ENCODE measurements around the gene LRP2BP.

LRP2BP gene

DNA sequence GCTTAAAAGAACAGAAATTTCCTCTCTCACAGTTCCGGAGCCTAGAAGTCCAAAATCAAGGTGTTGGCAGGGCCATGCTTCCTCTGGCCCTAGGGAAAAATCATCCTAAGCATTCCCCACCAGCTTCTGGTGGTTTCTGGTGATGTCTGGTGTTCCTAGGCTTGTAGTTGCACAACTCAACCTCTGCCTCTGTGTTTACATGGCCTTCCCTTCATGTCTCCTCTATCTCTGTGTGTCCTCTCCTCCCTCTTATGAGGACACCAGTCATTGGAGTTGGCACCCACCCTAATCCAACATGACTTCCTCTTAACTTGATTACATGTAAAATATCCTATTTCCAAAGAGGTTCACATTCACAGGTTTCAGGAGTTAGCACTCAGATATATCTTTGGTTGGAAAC is 15.4 kb downstream of the LRP2BP start:
- H3K9me3 ChIP-seq (ENCODE audit: control insufficient read depth, insufficient read depth, low read length): no peaks in the 10 kb centered on the region; the same call in 1 of the 2 replicates
- no peaks in the 10 kb centered on the region for H3K27me3 ChIP-seq (ENCODE audit: control insufficient read depth, insufficient read depth, low read length)
- no peak overlapping the region for H3K27ac ChIP-seq (ENCODE audit: low read length)
- H3K4me1 ChIP-seq (ENCODE audit: control insufficient read depth, insufficient read depth, low read length): no peaks in the 10 kb centered on the region
- WGBS (ENCODE audit: insufficient coverage, insufficient read length): no CpG with 5 or more reads among the region's 1 CpG
- DNase-seq (ENCODE audit: low read depth, low spot score): no peak
- H3K4me3 ChIP-seq (ENCODE audit: low read length): no peak overlapping the region
- H3K36me3 ChIP-seq (ENCODE audit: control insufficient read depth, insufficient read depth, low read length): no peaks in the 10 kb centered on the region

DNA sequence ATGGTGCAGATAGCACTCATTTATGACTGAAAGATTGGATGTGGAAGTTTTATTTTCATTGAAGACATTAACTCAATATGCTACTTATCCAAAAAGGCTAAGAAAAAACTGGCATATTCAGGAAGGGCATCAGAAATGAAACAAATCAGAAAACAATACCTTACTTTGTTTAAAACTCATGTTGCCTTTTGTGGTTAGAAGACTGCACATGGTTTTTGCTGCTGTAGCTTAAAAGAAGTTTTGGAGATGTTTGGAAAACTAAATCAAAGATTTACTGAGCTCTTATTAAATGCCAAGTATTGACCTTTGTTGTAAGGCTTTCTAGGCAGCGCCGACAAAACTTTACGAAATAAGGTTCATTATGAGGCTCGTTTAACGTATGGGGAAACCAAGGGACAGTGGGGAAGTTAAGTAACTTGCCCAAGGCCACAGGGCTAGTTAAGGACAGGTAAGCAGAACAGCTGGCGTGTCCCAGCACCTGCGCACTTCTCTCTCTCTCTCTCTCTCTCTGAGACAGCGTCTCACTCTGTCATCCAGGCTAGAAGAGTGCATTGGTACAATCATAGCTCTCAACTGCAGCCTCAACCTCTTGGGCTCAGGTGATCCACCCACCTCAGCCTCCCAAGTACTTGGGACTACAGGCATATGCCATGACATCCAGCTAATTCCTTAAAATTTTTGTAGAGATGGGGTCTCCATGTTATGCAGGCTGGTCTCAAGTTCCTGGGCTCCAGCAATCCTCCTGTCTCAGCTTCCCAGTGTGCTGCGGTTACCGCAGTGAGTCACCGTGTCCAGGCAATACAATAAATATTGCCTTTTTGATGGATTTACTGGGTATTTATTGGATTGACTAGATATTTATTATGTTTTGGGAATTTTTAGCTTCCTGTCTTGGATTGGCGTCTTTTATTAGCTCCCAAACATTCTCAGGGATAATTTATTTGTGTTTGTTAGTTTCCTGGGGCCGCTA is 16.1 kb downstream of the LRP2BP start:
- Histone ChIP-seq H3K9me3 (ENCODE audit: control insufficient read depth, insufficient read depth, low read length) (no peaks in the 10 kb centered on the region; the same call in 1 of the 2 replicates), H3K27me3 (ENCODE audit: control insufficient read depth, insufficient read depth, low read length) (no peaks in the 10 kb centered on the region), H3K27ac (ENCODE audit: low read length) (no peak overlapping the region), H3K36me3 (ENCODE audit: control insufficient read depth, insufficient read depth, low read length) (no peaks in the 10 kb centered on the region), H3K4me3 (ENCODE audit: low read length) (no peak overlapping the region), H3K4me1 (ENCODE audit: control insufficient read depth, insufficient read depth, low read length) (no peaks in the 10 kb centered on the region)
- DNase-seq (ENCODE audit: low read depth, low spot score): no peak
- WGBS (ENCODE audit: insufficient coverage, insufficient read length): no CpG with 5 or more reads among the region's 13 CpGs

DNA sequence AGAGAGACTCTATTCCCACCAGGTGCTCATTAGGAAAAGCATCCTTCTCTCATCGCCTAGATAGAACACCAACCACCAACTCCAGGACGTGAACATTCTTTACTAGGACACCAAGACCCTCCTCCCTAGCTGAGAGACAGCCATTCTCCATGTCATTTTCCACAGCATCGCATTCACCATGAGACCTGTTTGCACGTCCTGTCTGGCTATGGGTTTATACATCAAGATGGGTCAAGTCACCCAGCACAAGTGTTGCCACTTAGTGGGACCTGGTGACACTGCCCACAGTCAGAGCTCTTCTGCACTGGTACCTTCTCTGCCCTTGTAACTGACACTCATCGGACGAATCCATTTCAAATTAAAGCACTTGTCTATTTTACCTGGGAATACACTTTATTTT is 17.5 kb downstream of the LRP2BP start:
- no peaks in the 10 kb centered on the region; the same call in 1 of the 2 replicates for H3K9me3 ChIP-seq (ENCODE audit: control insufficient read depth, insufficient read depth, low read length)
- no peaks in the 10 kb centered on the region for H3K36me3 ChIP-seq (ENCODE audit: control insufficient read depth, insufficient read depth, low read length)
- no peak for DNase-seq (ENCODE audit: low read depth, low spot score)
- H3K4me3 ChIP-seq (ENCODE audit: low read length): no peak overlapping the region
- H3K27me3 ChIP-seq (ENCODE audit: control insufficient read depth, insufficient read depth, low read length): no peaks in the 10 kb centered on the region
- no peak overlapping the region for H3K27ac ChIP-seq (ENCODE audit: low read length)
- no CpG with 5 or more reads among the region's 6 CpGs for WGBS (ENCODE audit: insufficient coverage, insufficient read length)
- H3K4me1 ChIP-seq (ENCODE audit: control insufficient read depth, insufficient read depth, low read length): no peaks in the 10 kb centered on the region

DNA sequence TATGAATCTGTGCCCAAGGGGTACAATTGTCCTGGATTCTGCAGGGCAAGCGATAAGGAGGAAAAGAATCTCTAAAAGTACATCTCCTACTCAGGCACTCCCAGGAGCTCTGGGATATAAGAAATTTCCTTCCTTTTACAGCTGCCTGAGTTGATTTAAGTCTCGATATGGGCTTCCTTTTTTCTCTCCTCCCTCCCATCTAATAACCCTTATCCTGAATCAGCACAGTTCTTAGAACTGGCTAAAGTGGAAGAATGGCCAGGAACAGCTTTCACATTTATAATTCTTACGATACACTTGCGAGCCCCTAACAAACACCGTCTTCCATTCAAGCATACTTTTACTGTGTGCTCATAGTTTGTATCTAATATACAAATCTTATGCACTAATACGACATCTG is 21.2 kb downstream of the LRP2BP start:
- 100% methylated on average over 3 of the region's 6 CpGs for WGBS (ENCODE audit: insufficient coverage, insufficient read length)
- H3K36me3 ChIP-seq (ENCODE audit: control insufficient read depth, insufficient read depth, low read length): no peaks in the 10 kb centered on the region
- no peaks in the 10 kb centered on the region for H3K9me3 ChIP-seq (ENCODE audit: control insufficient read depth, insufficient read depth, low read length)
- no peak overlapping the region for H3K27ac ChIP-seq (ENCODE audit: low read length)
- no peak for DNase-seq (ENCODE audit: low read depth, low spot score)
- no peaks in the 10 kb centered on the region for H3K4me1 ChIP-seq (ENCODE audit: control insufficient read depth, insufficient read depth, low read length)
- H3K27me3 ChIP-seq (ENCODE audit: control insufficient read depth, insufficient read depth, low read length): no peaks in the 10 kb centered on the region
- H3K4me3 ChIP-seq (ENCODE audit: low read length): no peak overlapping the region

DNA sequence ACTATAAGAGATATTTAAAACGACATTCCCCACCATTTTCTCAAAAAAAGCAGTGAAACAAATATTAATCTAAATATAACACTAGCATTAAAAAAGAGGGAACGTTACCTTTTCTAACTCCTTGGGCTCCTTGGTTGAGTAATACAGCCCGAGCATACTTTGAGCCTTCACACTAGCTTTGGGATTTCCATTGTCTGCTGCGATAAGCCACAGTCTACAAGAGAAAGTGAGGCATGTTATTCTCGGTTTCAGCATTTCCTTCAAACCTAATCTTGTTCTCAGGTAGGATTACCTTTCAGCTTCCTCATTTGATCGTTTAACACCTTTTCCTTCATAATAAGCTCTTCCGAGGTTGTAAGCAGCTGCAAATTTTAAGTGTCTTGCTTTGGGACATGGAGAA is 21.7 kb downstream of the LRP2BP start:
- H3K9me3 ChIP-seq (ENCODE audit: control insufficient read depth, insufficient read depth, low read length): no peaks in the 10 kb centered on the region
- DNase-seq (ENCODE audit: low read depth, low spot score): no peak
- H3K4me3 ChIP-seq (ENCODE audit: low read length): no peak overlapping the region
- no peaks in the 10 kb centered on the region for H3K27me3 ChIP-seq (ENCODE audit: control insufficient read depth, insufficient read depth, low read length)
- H3K27ac ChIP-seq (ENCODE audit: low read length): no peak overlapping the region
- no CpG with 5 or more reads among the region's 7 CpGs for WGBS (ENCODE audit: insufficient coverage, insufficient read length)
- H3K36me3 ChIP-seq (ENCODE audit: control insufficient read depth, insufficient read depth, low read length): no peaks in the 10 kb centered on the region
- H3K4me1 ChIP-seq (ENCODE audit: control insufficient read depth, insufficient read depth, low read length): no peaks in the 10 kb centered on the region

DNA sequence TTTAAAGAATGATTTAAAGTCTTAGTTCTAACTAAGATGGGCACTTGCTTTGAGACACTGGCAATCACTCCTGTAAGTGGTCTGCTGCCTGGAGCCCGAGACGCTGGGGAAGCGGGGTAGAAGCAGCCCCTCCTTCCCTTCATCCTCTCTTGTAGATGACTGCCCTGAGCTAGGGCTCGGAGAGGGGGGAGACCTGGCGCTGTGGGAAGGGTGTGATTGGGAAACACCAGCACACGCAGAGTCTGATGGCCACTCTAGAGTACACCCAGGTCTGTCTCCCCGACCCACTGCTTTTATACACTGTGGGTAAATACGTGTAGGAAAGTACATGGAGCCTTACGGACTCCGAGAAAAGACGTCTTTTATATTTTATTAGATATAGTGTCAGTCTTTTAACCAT is 24.0 kb downstream of the LRP2BP start:
- H3K27me3 ChIP-seq (ENCODE audit: control insufficient read depth, insufficient read depth, low read length): no peaks in the 10 kb centered on the region
- H3K4me3 ChIP-seq (ENCODE audit: low read length): no peak overlapping the region
- H3K4me1 ChIP-seq (ENCODE audit: control insufficient read depth, insufficient read depth, low read length): no peaks in the 10 kb centered on the region
- DNase-seq (ENCODE audit: low read depth, low spot score): no peak
- no peaks in the 10 kb centered on the region for H3K36me3 ChIP-seq (ENCODE audit: control insufficient read depth, insufficient read depth, low read length)
- no peaks in the 10 kb centered on the region for H3K9me3 ChIP-seq (ENCODE audit: control insufficient read depth, insufficient read depth, low read length)
- no peak overlapping the region for H3K27ac ChIP-seq (ENCODE audit: low read length)
- WGBS (ENCODE audit: insufficient coverage, insufficient read length): no CpG with 5 or more reads among the region's 11 CpGs

DNA sequence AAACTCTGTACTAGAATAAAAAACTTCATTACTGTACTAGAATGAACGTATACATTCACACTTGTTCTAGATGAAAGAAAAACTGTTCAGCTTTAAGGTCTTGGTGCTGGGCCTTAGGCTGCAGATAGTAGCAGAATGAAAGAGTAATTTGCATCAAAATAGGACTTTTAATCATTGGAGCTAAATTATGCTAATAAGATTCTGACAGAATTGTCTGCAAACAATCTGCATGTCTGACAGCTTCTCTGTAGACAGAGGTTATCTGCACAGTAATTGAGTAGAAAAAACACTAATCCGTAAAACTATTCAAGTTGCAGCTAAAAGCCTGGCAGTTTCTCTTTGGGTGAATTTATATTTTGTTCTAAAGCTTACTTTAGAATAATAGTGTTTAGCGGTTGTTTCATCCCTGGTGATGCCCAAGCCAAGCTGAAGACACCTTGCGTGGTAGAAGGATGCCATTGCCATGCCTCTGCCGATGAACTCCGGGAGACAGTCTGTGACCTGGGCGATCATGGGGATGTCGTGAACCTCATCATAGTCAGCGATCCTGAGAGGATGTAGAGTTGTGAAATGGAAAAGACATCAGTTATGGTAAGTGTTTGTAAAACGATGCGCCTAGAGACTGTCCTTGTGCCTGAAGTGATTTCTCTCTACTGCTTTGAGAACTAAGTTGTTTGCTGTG is 25.3 kb downstream of the LRP2BP start:
- Histone ChIP-seq H3K27ac (ENCODE audit: low read length) (no peak overlapping the region), H3K4me1 (ENCODE audit: control insufficient read depth, insufficient read depth, low read length) (no peaks in the 10 kb centered on the region), H3K27me3 (ENCODE audit: control insufficient read depth, insufficient read depth, low read length) (no peaks in the 10 kb centered on the region), H3K36me3 (ENCODE audit: control insufficient read depth, insufficient read depth, low read length) (no peaks in the 10 kb centered on the region), H3K4me3 (ENCODE audit: low read length) (no peak overlapping the region), H3K9me3 (ENCODE audit: control insufficient read depth, insufficient read depth, low read length) (no peaks in the 10 kb centered on the region)
- no CpG with 5 or more reads among the region's 11 CpGs for WGBS (ENCODE audit: insufficient coverage, insufficient read length)
- no peak for DNase-seq (ENCODE audit: low read depth, low spot score)

DNA sequence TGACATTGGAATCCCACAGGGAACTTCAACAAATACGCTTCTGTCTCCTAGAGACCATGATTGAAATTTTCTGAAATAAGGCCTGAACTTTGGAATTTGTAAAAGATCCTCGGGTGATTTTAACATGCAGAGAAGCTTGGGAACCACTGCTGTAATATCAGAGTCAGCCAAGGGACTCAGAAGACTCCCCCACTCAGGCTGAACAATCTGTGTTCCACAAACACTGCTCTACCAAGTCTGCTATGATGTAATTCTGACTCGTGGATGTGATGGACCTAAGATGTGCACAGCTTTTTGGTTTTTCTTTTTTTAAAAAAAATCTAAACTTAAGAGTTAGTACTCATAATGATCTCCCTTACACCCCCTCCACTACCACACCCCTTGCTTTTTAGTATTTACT is 26.0 kb downstream of the LRP2BP start:
- Histone ChIP-seq H3K36me3 (ENCODE audit: control insufficient read depth, insufficient read depth, low read length) (no peaks in the 10 kb centered on the region), H3K27me3 (ENCODE audit: control insufficient read depth, insufficient read depth, low read length) (no peaks in the 10 kb centered on the region), H3K9me3 (ENCODE audit: control insufficient read depth, insufficient read depth, low read length) (no peaks in the 10 kb centered on the region), H3K4me3 (ENCODE audit: low read length) (no peak overlapping the region), H3K27ac (ENCODE audit: low read length) (no peak overlapping the region), H3K4me1 (ENCODE audit: control insufficient read depth, insufficient read depth, low read length) (no peaks in the 10 kb centered on the region)
- WGBS (ENCODE audit: insufficient coverage, insufficient read length): no CpG with 5 or more reads among the region's 3 CpGs
- DNase-seq (ENCODE audit: low read depth, low spot score): no peak

DNA sequence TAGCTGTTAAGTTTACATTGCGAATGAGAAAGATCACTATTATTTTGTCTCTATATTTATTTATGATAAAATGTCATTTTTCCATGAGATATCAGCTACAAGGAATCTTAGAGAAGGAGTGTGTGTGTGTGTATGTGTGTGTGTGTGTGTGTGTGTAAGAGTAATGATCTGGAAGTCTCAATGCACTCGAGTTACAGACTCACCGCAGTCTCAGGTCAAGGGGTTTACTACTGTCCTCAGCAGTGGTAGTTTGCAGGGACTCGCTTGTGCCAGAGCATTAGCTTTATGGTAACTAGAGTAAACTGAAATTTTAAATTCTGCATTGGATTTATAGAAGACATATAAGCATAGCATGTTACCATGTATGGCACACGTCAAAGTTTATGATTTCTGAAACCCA is 30.8 kb downstream of the LRP2BP start:
- DNase-seq (ENCODE audit: low read depth, low spot score): no peak
- Histone ChIP-seq H3K27me3 (ENCODE audit: control insufficient read depth, insufficient read depth, low read length) (no peaks in the 10 kb centered on the region), H3K36me3 (ENCODE audit: control insufficient read depth, insufficient read depth, low read length) (no peaks in the 10 kb centered on the region; the same call in 1 of the 2 replicates), H3K9me3 (ENCODE audit: control insufficient read depth, insufficient read depth, low read length) (no peaks in the 10 kb centered on the region), H3K4me3 (ENCODE audit: low read length) (no peak overlapping the region), H3K4me1 (ENCODE audit: control insufficient read depth, insufficient read depth, low read length) (no peaks in the 10 kb centered on the region), H3K27ac (ENCODE audit: low read length) (no peak overlapping the region)
- WGBS (ENCODE audit: insufficient coverage, insufficient read length): no CpG with 5 or more reads among the region's 5 CpGs

DNA sequence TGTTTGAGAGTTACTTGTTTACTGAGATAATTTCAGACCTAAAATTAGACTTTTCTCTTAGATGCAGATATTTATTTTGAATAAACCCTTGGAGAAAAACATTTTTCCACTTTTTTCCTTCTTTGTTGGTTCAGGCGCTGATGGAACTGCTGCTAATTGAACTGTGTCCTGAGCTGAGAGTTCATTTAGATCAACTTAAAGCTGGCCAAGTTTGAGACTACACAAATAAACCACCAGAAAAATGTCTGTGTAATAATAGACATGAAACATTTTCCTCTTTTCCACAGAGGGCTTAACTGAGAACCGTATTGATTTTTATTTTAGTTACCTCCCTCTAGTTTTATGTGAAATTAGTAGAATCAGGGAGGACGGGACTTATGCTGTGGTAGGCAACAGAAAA is 32.5 kb downstream of the LRP2BP start:
- no peaks in the 10 kb centered on the region for H3K9me3 ChIP-seq (ENCODE audit: control insufficient read depth, insufficient read depth, low read length)
- H3K27ac ChIP-seq (ENCODE audit: low read length): no peak overlapping the region
- H3K27me3 ChIP-seq (ENCODE audit: control insufficient read depth, insufficient read depth, low read length): no peaks in the 10 kb centered on the region
- H3K4me1 ChIP-seq (ENCODE audit: control insufficient read depth, insufficient read depth, low read length): no peaks in the 10 kb centered on the region
- DNase-seq (ENCODE audit: low read depth, low spot score): no peak
- WGBS (ENCODE audit: insufficient coverage, insufficient read length): no CpG with 5 or more reads among the region's 3 CpGs
- no peaks in the 10 kb centered on the region; the same call in 1 of the 2 replicates for H3K36me3 ChIP-seq (ENCODE audit: control insufficient read depth, insufficient read depth, low read length)
- H3K4me3 ChIP-seq (ENCODE audit: low read length): no peak overlapping the region
